Ishikawa (cell line): ENCODE measurements around the gene TNFRSF25.

ENCODE experiments used
- MAX ChIP-seq: IDR thresholded peaks from 2 replicates; pipeline ENCODE4 v1.6.1; 2012
- RAD21 ChIP-seq: IDR thresholded peaks from 2 replicates; pipeline ENCODE4 v1.6.1; 2012; ENCODE audit warnings: low read depth
- TEAD4 ChIP-seq: IDR thresholded peaks from 2 replicates; pipeline ENCODE4 v1.6.1; 2012
- USF1 ChIP-seq: IDR thresholded peaks from 2 replicates; pipeline ENCODE4 v1.6.1; 2012
- YY1 ChIP-seq: IDR thresholded peaks from 2 replicates; pipeline ENCODE4 v1.6.1; 2012; ENCODE audit warnings: low read depth

- TF ChIP-seq RAD21 = no peak
- TF ChIP-seq YY1 = no peak
- no peak for TF ChIP-seq TEAD4
- no peak for TF ChIP-seq USF1
- no peak for TF ChIP-seq MAX
These were observed 4.9 kb downstream of the TNFRSF25 start for GRCh38 chr1:6461051-6461530.
